Thyroid gland (tissue), 4 donors: ENCODE data around the gene PDE3B.
"Not testable (repeated sequence)": the region's sequence is repeated elsewhere in the genome, so short reads cannot be mapped to it uniquely, and the experiment has no call there.

Experiments used
- CTCF ChIP-seq, 6 experiments: fragments of 200-600 bp in 3 of 6; fragments of 450-650 bp in 3 of 6; sonication (generic) in 3 of 6; IDR thresholded peaks; one replicate each; pipeline ENCODE4 v1.5.1; 2016 to 2019; ENCODE audit warnings: antibody characterized with exemption in 6 of 6, mild to moderate bottlenecking in 2 of 6, inconsistent platforms in 1 of 6, moderate library complexity in 1 of 6
- POLR2A ChIP-seq, 2 donors: fragments of 450-650 bp; IDR thresholded peaks; one replicate each; pipeline ENCODE4 v1.6.1; 2017; ENCODE audit warnings: antibody characterized with exemption in 2 of 2, mild to moderate bottlenecking in 2 of 2, moderate library complexity in 1 of 2

- not testable (repeated sequence) for TF ChIP-seq CTCF, POLR2A (IDR thresholded peaks at IDR 0.05)
Measured at GRCh38 chr11:14759300-14760012, 115.9 kb downstream of the PDE3B start.
